A549 (cell line): ENCODE data around the gene TMX1.

Experiments used
- PHF8 ChIP-seq: fragments of 200-600 bp; sonication (generic); IDR thresholded peaks from 2 replicates; pipeline ENCODE4 v1.6.1; 2016; ENCODE audit warnings: low read depth, mild to moderate bottlenecking, antibody characterized with exemption, moderate library complexity, borderline replicate concordance
- TF ChIP-seq, protein P1 (sequence below): fragments of >200 bp; sonication (Bioruptor Twin); formaldehyde crosslinking; IDR thresholded peaks from 3 replicates; pipeline ENCODE4 v1.5.1; 2016

DNA sequence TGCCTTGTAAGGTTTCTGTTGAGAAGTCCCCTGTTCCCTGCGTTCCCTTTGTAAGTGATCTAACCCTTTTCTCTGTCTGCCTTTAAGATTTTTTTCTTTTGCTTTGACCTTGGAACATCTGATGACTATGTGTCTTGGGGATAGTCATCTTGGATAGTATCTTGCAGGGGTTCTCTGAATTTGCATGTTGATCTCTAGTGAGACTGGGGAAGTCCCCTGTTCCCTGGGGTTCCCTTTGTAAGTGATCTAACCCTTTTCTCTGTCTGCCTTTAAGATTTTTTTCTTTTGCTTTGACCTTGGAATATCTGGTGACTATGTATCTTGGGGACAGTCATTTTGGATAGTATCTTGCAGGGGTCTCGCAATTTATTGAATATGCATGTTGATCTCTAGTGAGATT, 38.2 kb upstream of the TMX1 start:
- TF ChIP-seq, protein P1, sequence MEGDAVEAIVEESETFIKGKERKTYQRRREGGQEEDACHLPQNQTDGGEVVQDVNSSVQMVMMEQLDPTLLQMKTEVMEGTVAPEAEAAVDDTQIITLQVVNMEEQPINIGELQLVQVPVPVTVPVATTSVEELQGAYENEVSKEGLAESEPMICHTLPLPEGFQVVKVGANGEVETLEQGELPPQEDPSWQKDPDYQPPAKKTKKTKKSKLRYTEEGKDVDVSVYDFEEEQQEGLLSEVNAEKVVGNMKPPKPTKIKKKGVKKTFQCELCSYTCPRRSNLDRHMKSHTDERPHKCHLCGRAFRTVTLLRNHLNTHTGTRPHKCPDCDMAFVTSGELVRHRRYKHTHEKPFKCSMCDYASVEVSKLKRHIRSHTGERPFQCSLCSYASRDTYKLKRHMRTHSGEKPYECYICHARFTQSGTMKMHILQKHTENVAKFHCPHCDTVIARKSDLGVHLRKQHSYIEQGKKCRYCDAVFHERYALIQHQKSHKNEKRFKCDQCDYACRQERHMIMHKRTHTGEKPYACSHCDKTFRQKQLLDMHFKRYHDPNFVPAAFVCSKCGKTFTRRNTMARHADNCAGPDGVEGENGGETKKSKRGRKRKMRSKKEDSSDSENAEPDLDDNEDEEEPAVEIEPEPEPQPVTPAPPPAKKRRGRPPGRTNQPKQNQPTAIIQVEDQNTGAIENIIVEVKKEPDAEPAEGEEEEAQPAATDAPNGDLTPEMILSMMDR: no peak
- no peak for TF ChIP-seq PHF8
